H1 (cell line): ENCODE data around the gene ZNF221. TPM values are rescaled to one million over a fixed set of nuclear protein-coding genes. Genes with fewer than 3 reads are reported as not detected.

ENCODE experiments used
- CTCF ChIA-PET: fragments of 300-600 bp; sonication (Branson Sonifier 250); formaldehyde crosslinking; loops from one replicate; lab custom pipeline; 2021; ENCODE audit not compliant: partially characterized antibody; lab: Charles Lee
- POLR2A ChIA-PET: fragments of 300-600 bp; sonication (Branson Sonifier 250); formaldehyde crosslinking; loops from one replicate; lab custom pipeline; 2021; ENCODE audit warnings: inconsistent platforms; ENCODE audit not compliant: partially characterized antibody; lab: Charles Lee
- DNase-seq, 2 experiments: peaks; one replicate each; pipeline versions ENCODE4 v3.0.0 to v3.0.0-alpha.2; 2010 to 2022; ENCODE audit warnings: low spot score in 2 of 2, low read depth in 1 of 2, mixed read lengths in 1 of 2
- FAIRE-seq: peaks from 2 replicates; lab custom pipeline; 2011; peaks lifted over from hg19 to GRCh38; lab: Jason Lieb, UNC
- H2AFZ ChIP-seq: 2 replicates; pipeline ENCODE4 v1.8.1; 2012; ENCODE audit warnings: low read length, inconsistent platforms
- H2AK5ac ChIP-seq: 2 replicates; pipeline ENCODE4 v1.6.1; 2013; ENCODE audit warnings: low read depth, low read length
- H2BK120ac ChIP-seq: replicated peaks from 2 replicates; pipeline ENCODE3; 2013; ENCODE audit warnings: low read depth, low read length, inconsistent platforms
- H2BK12ac ChIP-seq: 2 replicates; pipeline ENCODE4 v1.6.1; 2013; ENCODE audit warnings: low read depth, low read length
- H2BK15ac ChIP-seq: 2 replicates; pipeline ENCODE4 v1.6.1; 2013; ENCODE audit warnings: low read length
- H2BK20ac ChIP-seq: 2 replicates; pipeline ENCODE4 v1.6.1; 2013; ENCODE audit warnings: low read length
- H2BK5ac ChIP-seq: 2 replicates; pipeline ENCODE4 v1.6.1; 2013; ENCODE audit warnings: low read depth, low read length
- H3K14ac ChIP-seq: 2 replicates; pipeline ENCODE4 v1.6.1; 2013; ENCODE audit warnings: inconsistent platforms; ENCODE audit not compliant: insufficient read length
- H3K18ac ChIP-seq: 2 replicates; pipeline ENCODE4 v1.6.1; 2013; ENCODE audit warnings: low read length; ENCODE audit errors: extremely low read depth
- H3K23ac ChIP-seq: 2 replicates; pipeline ENCODE4 v1.6.1; 2013; ENCODE audit warnings: inconsistent platforms; ENCODE audit not compliant: insufficient read length
- H3K23me2 ChIP-seq: 2 replicates; pipeline ENCODE4 v1.6.1; 2013; ENCODE audit warnings: low read depth, low read length
- H3K27ac ChIP-seq: 2 replicates; pipeline ENCODE4 v1.6.1; 2011; ENCODE audit warnings: low read depth, low read length, inconsistent platforms
- H3K27me3 ChIP-seq, 4 experiments: replicated peaks in 1 of 4; 1 replicate in 1 of 4; 2 replicates in 3 of 4; pipeline versions ENCODE4 v1.6.1 to v1.8.1; 2011 to 2013; ENCODE audit warnings: low read length in 3 of 4, mild to moderate bottlenecking in 3 of 4, inconsistent platforms in 2 of 4, mixed read lengths in 2 of 4, moderate library complexity in 1 of 4; ENCODE audit not compliant: control insufficient read depth in 3 of 4, insufficient read depth in 3 of 4; ENCODE audit errors: extremely low read depth in 1 of 4
- H3K36me3 ChIP-seq, 4 experiments: 2 replicates each; pipeline versions ENCODE4 v1.6.1 to v1.8.1; 2011 to 2013; ENCODE audit warnings: mild to moderate bottlenecking in 4 of 4, low read length in 3 of 4, moderate library complexity in 2 of 4, control low read depth in 1 of 4, inconsistent platforms in 1 of 4; ENCODE audit not compliant: insufficient read depth in 4 of 4, control insufficient read depth in 2 of 4
- H3K4ac ChIP-seq: replicated peaks from 2 replicates; pipeline ENCODE3; 2013; ENCODE audit warnings: low read length, low read depth, mixed read lengths, inconsistent platforms; ENCODE audit not compliant: insufficient read length
- H3K4me1 ChIP-seq, 4 experiments: replicated peaks in 1 of 4; 1 replicate in 1 of 4; 2 replicates in 3 of 4; pipeline versions ENCODE4 v1.6.1 to v1.8.1; 2011 to 2013; ENCODE audit warnings: low read length in 3 of 4, inconsistent platforms in 2 of 4, mixed read lengths in 1 of 4; ENCODE audit not compliant: insufficient read depth in 4 of 4, control insufficient read depth in 3 of 4
- H3K4me2 ChIP-seq, 2 experiments: 2 replicates each; pipeline versions ENCODE4 v1.6.1 to v1.8.1; 2011 to 2013; ENCODE audit warnings: low read depth in 2 of 2, low read length in 2 of 2, control low read depth in 1 of 2, inconsistent platforms in 1 of 2, mild to moderate bottlenecking in 1 of 2; ENCODE audit not compliant: insufficient read depth in 1 of 2
- H3K4me3 ChIP-seq, 4 experiments: fragments of 200-600, 300-600 bp in 1 of 4; sonication (generic), shearing (Covaris generic), sonication (Bioruptor Twin) in 1 of 4; 2 replicates each; pipeline versions ENCODE4 v1.5.1 to v1.8.1; 2011 to 2016; ENCODE audit warnings: low read length in 4 of 4, low read depth in 3 of 4, control low read depth in 2 of 4, inconsistent platforms in 2 of 4, mild to moderate bottlenecking in 2 of 4, mixed read lengths in 1 of 4, moderate library complexity in 1 of 4; ENCODE audit not compliant: insufficient read depth in 2 of 4; ENCODE audit errors: extremely low read depth in 1 of 4
- H3K56ac ChIP-seq: replicated peaks from 2 replicates; pipeline ENCODE3; 2013; ENCODE audit warnings: low read depth, mild to moderate bottlenecking, mixed read lengths, low read length, inconsistent platforms; ENCODE audit not compliant: insufficient read length
- H3K79me1 ChIP-seq: 2 replicates; pipeline ENCODE4 v1.6.1; 2013; ENCODE audit warnings: low read depth, low read length, control low read depth
- H3K79me2 ChIP-seq, 2 experiments: 2 replicates each; pipeline versions ENCODE4 v1.6.1 to v1.8.1; 2012 to 2013; ENCODE audit warnings: low read length in 2 of 2, mild to moderate bottlenecking in 2 of 2, inconsistent platforms in 1 of 2; ENCODE audit not compliant: insufficient read depth in 2 of 2, control insufficient read depth in 1 of 2
- H3K9ac ChIP-seq, 4 experiments: replicated peaks in 1 of 4; 1 replicate in 1 of 4; 2 replicates in 3 of 4; pipeline versions ENCODE4 v1.6.1 to v1.8.1; 2011 to 2013; ENCODE audit warnings: low read depth in 3 of 4, low read length in 3 of 4, control low read depth in 2 of 4, mild to moderate bottlenecking in 2 of 4, moderate library complexity in 2 of 4, inconsistent platforms in 1 of 4; ENCODE audit errors: extremely low read depth in 1 of 4
- H3K9me3 ChIP-seq, 2 experiments: 2 replicates each; pipeline versions ENCODE4 v1.6.1 to v1.8.1; 2012 to 2013; ENCODE audit warnings: mild to moderate bottlenecking in 2 of 2, moderate library complexity in 2 of 2, control low read depth in 1 of 2, inconsistent platforms in 1 of 2, low read depth in 1 of 2, low read length in 1 of 2, mixed read lengths in 1 of 2; ENCODE audit not compliant: insufficient read depth in 2 of 2
- H4K20me1 ChIP-seq, 2 experiments: replicated peaks in 1 of 2; 2 replicates each; pipeline versions ENCODE3 to v1.8.1; 2011 to 2013; ENCODE audit warnings: inconsistent platforms in 2 of 2, low read length in 2 of 2, mild to moderate bottlenecking in 1 of 2; ENCODE audit not compliant: insufficient read depth in 2 of 2, control insufficient read depth in 1 of 2
- H4K5ac ChIP-seq: 2 replicates; pipeline ENCODE4 v1.6.1; 2013; ENCODE audit warnings: low read length, low read depth, mixed read lengths, inconsistent platforms; ENCODE audit not compliant: insufficient read length
- H4K8ac ChIP-seq: 2 replicates; pipeline ENCODE4 v1.8.0; 2013; ENCODE audit warnings: mild to moderate bottlenecking, moderate library complexity, low read length, inconsistent platforms; ENCODE audit not compliant: insufficient read depth; ENCODE audit errors: extremely low read depth
- H4K91ac ChIP-seq: replicated peaks from 2 replicates; pipeline ENCODE3; 2013; ENCODE audit warnings: low read length, mixed read lengths, inconsistent platforms; ENCODE audit not compliant: insufficient read length
- CEBPB ChIP-seq: IDR thresholded peaks from 2 replicates; pipeline ENCODE4 v1.6.1; 2012; ENCODE audit warnings: low read depth, low read length
- EGR1 ChIP-seq: IDR thresholded peaks from 2 replicates; pipeline ENCODE4 v1.6.1; 2011; ENCODE audit warnings: low read depth, low read length, borderline replicate concordance
- KDM4A ChIP-seq: IDR thresholded peaks from one replicate; pipeline ENCODE4 v1.7.1; 2012; ENCODE audit warnings: low read depth, mild to moderate bottlenecking, moderate library complexity, low read length, inconsistent platforms; ENCODE audit not compliant: severe bottlenecking
- SIN3A ChIP-seq, 2 experiments: IDR thresholded peaks in 1 of 2; conservative IDR thresholded peaks in 1 of 2; 2 replicates each; pipeline ENCODE4 v1.6.1; 2011 to 2012; ENCODE audit warnings: low read length in 2 of 2, improper control_type of control experiment in 1 of 2, low read depth in 1 of 2, mild to moderate bottlenecking in 1 of 2
- SIX5 ChIP-seq: IDR thresholded peaks from 2 replicates; pipeline ENCODE4 v1.6.1; 2011; ENCODE audit warnings: mild to moderate bottlenecking, low read depth, low read length
- SP1 ChIP-seq: IDR thresholded peaks from 2 replicates; pipeline ENCODE4 v1.6.1; 2011; ENCODE audit warnings: low read depth, low read length
- SP4 ChIP-seq: IDR thresholded peaks from 2 replicates; pipeline ENCODE4 v1.6.1; 2012; ENCODE audit warnings: low read length, inconsistent platforms
- SRF ChIP-seq: IDR thresholded peaks from 2 replicates; pipeline ENCODE4 v1.6.1; 2011; ENCODE audit warnings: mild to moderate bottlenecking, low read depth, low read length, moderate library complexity
- TAF1 ChIP-seq: IDR thresholded peaks from 2 replicates; pipeline ENCODE4 v1.6.1; 2011; ENCODE audit warnings: mild to moderate bottlenecking, low read depth, low read length
- TCF12 ChIP-seq: IDR thresholded peaks from 2 replicates; pipeline ENCODE4 v1.6.1; 2011; ENCODE audit warnings: low read depth, mild to moderate bottlenecking, low read length
- WGBS, 2 experiments: shearing (Covaris generic) in 1 of 2; methylation state at CpG; one replicate each; pipeline versions ENCODE4 v1.1.6 to v1.1.7; 2013 to 2015; ENCODE audit warnings: low lambda C conversion rate in 2 of 2, mixed read lengths in 2 of 2, inconsistent platforms in 1 of 2, low coverage in 1 of 2, missing lambda C conversion rate in 1 of 2; ENCODE audit not compliant: insufficient replicate concordance in 2 of 2, insufficient coverage in 1 of 2, insufficient read length in 1 of 2; ENCODE audit errors: extremely low coverage in 1 of 2, missing lambda C conversion rate in 1 of 2; 5-methylcytosine and 5-hydroxymethylcytosine counted together
- long read RNA-seq, 2 experiments: library from RNA in 1 of 2; library from capped mRNA in 1 of 2; stranded (forward); transcript quantifications; one replicate each; pipeline ENCODE4 v2.0.0, GENCODE V29; 2021; ENCODE audit warnings: inconsistent platforms in 1 of 2
- polyA minus RNA-seq, 3 experiments: library from RNA; depleted of rRNA, polyadenylated mRNA; stranded (reverse); fragments of >200 nt; gene quantifications; 1 replicate in 2 of 3; 2 replicates in 1 of 3; pipeline ENCODE4 v1.2.3, GENCODE V29; 2011
- polyA plus RNA-seq, 7 experiments: library from polyadenylated mRNA; depleted of rRNA in 3 of 7; stranded (reverse) in 5 of 7; unstranded in 2 of 7; fragments of >200 nt in 5 of 7; fragments of 200-250 nt in 2 of 7; gene quantifications; 1 replicate in 5 of 7; 2 replicates in 1 of 7; 4 replicates in 1 of 7; pipeline versions ENCODE4 v1.2.1 to v1.2.3, GENCODE V29; 2011 to 2013; ENCODE audit warnings: missing spikeins in 2 of 7, mixed read lengths in 2 of 7
- total RNA-seq: library from RNA; stranded (reverse); fragmentation: NEBNext Ultra II Directional; extraction: Animal tissue kit (Norgen Biotek cat#: 25700); gene quantifications from 2 replicates; pipeline ENCODE4 v1.2.1, GENCODE V29; 2021

The ZNF221 gene
- total RNA-seq (8.4 and 8.9 TPM in 2 replicates), polyA plus RNA-seq (2011; rRNA removed) (0.50 and 0.60 TPM in 2 replicates), polyA minus RNA-seq (2011; rRNA and poly(A)+ RNA removed) (5.4 and 8.0 TPM in 2 replicates)
- polyA plus RNA-seq (2011; cell fraction: cytosol; rRNA removed), result 0.71 TPM
- polyA plus RNA-seq (2011; cell fraction: nucleus; rRNA removed), result 2.9 TPM
- 2.7 to 4.6 TPM (median 3.4 TPM) in 4 replicates for polyA plus RNA-seq (2012, experiment 1 of 2)
- polyA plus RNA-seq (2012, experiment 2 of 2), result not detected
- polyA plus RNA-seq (2013, experiment 1 of 2), result 3.7 TPM
- polyA plus RNA-seq (2013, experiment 2 of 2), result 3.2 TPM
- 6.4 TPM for polyA minus RNA-seq (2011; cell fraction: cytosol; rRNA and poly(A)+ RNA removed)
- 23.9 TPM for polyA minus RNA-seq (2011; cell fraction: nucleus; rRNA and poly(A)+ RNA removed)
- long read RNA-seq, experiment 1, result 0 reads
- long read RNA-seq, experiment 2, partial matches to known transcripts, result 0 of 2 reads
- long read RNA-seq, experiment 2, other reads (novel, unspliced or antisense), result 1 of 2 reads

DNA sequence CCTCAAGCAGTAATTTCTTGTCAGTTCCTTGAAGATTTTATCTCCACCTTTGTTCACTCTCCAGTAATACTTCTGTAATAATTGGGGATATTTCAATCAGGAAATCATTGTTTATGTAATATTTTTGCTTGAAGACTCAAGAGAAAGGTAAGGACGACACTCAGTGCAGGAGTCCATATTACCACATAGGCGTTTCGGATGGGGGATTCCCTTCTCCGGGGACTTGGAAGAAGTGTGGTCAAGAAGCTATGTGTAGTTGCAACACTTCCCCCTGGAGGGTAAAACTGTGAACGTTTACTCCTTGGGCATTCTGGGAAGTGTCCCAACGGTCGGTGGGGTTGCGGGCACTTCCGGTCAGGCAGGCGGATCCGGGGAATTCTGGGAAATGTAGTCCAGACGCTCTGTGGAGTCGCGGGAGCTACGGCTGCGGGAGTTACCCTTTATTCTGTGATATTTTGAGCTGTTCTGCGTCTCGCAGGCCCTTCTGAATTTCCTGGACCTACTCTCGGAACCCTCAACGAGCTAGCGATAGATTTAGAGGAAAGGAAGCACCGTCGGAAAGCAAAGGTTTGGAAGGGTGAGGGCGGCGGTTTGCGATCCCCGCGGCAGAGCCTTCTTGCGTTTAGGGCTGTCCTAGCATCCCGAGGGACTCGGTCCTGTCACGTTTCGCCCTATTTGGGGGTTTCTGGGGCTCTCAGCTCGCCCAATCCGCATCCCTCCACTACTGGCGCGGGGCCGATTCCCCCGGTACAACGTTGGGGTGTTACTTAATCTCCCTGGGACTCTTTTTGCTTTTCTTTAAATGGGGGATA, at the start of gene ZNF221:
ZNF221 (plus strand) TSS at position 395 of the 812 bp plus-strand sequence. CDS start 11,499 bp downstream, outside the sequence.
- no peak within 1 kb of the TSS for H3K27ac ChIP-seq
- no peaks in the 10 kb centered on the region for H3K4me1 ChIP-seq
- no peak within 1 kb of the TSS for H2BK5ac ChIP-seq
- H3K23ac ChIP-seq, result no peak within 1 kb of the TSS
- peak within 1 kb of the TSS; percentile 73 to 98 (median 84) for H3K4me3 ChIP-seq
- peak; percentile 98 for FAIRE-seq
- H3K36me3 ChIP-seq, result no peaks in the 10 kb centered on the region; a peak in 2 of 8 replicates
- peak within 1 kb of the TSS; percentile 49 to 65 for H3K4me2 ChIP-seq
- no peaks in the 10 kb centered on the region; a peak in 1 of 4 replicates for H3K79me2 ChIP-seq
- 2% methylated on average over 38 of the region's 40 CpGs; no CpG with 5 or more reads in 1 of the 2 experiments for WGBS, 2 experiments
- no peak within 1 kb of the TSS for H3K56ac ChIP-seq
- DNase-seq, result peak; percentile 83 to 87
- H3K18ac ChIP-seq, result no peak within 1 kb of the TSS; the same call in 1 of the 2 replicates
- H3K14ac ChIP-seq, result no peak within 1 kb of the TSS
- no peak within 1 kb of the TSS for H2BK20ac ChIP-seq
- H2AFZ ChIP-seq, result peak within 1 kb of the TSS; percentile 100
- no peak within 1 kb of the TSS for H2AK5ac ChIP-seq
- H3K4ac ChIP-seq, result no peak within 1 kb of the TSS
- H4K8ac ChIP-seq, result no peak within 1 kb of the TSS
- no peaks in the 10 kb centered on the region for H3K27me3 ChIP-seq
- H4K91ac ChIP-seq, result no peak within 1 kb of the TSS
- H2BK12ac ChIP-seq, result no peak within 1 kb of the TSS
- H3K9me3 ChIP-seq, result peaks cover 4 to 6% of the 10 kb centered on the region in 2 experiments; a peak in 2 of 4 replicates
- H4K20me1 ChIP-seq, result no peaks in the 10 kb centered on the region
- H3K79me1 ChIP-seq, result peaks cover 2% of the 10 kb centered on the region; the same call in 1 of the 2 replicates
- H4K5ac ChIP-seq, result peak within 1 kb of the TSS; percentile 68
- no peaks in the 10 kb centered on the region for H3K23me2 ChIP-seq
- POLR2A ChIA-PET, result interaction anchor here (0.7 to 1.4 kb wide), 5 partner anchors 16 to 652 kb away, joined by 3 to 12 read pairs (median 3); partner anchors contain the start of genes ZNF235 and ZNF45
- CTCF ChIA-PET, result interaction anchor here (0.8 to 1.7 kb wide), 7 partner anchors 15 to 185 kb away, joined by 3 to 5 read pairs (median 4); partner anchors contain the start of gene ZNF45
- peak within 1 kb of the TSS in 3 of 4 experiments; percentile 31 to 69 (median 40); a peak in 2 of 7 replicates for H3K9ac ChIP-seq
- H2BK120ac ChIP-seq, result no peak within 1 kb of the TSS
- no peak within 1 kb of the TSS for H2BK15ac ChIP-seq
- TF ChIP-seq SP4 (no peak), EGR1 (peak; percentile 26; the same call in 1 of the 2 replicates), SIN3A (conservative IDR thresholded peaks at IDR 0.05 in 1 of 2, IDR thresholded peaks at IDR 0.05 in 1 of 2; ENCODE audit: low read depth in 1 of 2, low read length in 2 of 2) (peak; percentile 56 to 83; a peak in 1 of 4 replicates), SRF (no peak), SIX5 (peak; percentile 87), KDM4A (peak; percentile 96), TCF12 (0 out of 2 replicates have a peak, but pooled peaks have one; percentile 14), TAF1 (peak; percentile 42), CEBPB (peak; percentile 95), SP1 (peak; percentile 46; the same call in 1 of the 2 replicates)
